RWPE1 (cell line): ENCODE results near the gene CTXN1.

Experiments used
- CTCF ChIA-PET: fragments of 350-600 bp; sonication (Branson Sonifier 250); formaldehyde crosslinking; extraction: SDS; loops from one replicate; lab custom pipeline; 2021; lab: Yijun Ruan, JAX
- POLR2A ChIA-PET: fragments of 400-600 bp; formaldehyde crosslinking; extraction: SDS; loops from one replicate; lab custom pipeline; 2020; ENCODE audit warnings: antibody characterized with exemption; ENCODE audit not compliant: low non-redundant PET; lab: Yijun Ruan, JAX
- DNase-seq: peaks from one replicate; pipeline ENCODE4 v3.0.0; 2012; ENCODE audit warnings: low spot score
- H3K27ac ChIP-seq: fragments of 450-650 bp; 2 replicates; pipeline ENCODE4 v1.5.1; 2017
- CTCF ChIP-seq: fragments of 450-650 bp; conservative IDR thresholded peaks from 2 replicates; pipeline ENCODE4 v1.5.1; 2017; ENCODE audit warnings: low read depth, mild to moderate bottlenecking

The CTXN1 gene

DNA sequence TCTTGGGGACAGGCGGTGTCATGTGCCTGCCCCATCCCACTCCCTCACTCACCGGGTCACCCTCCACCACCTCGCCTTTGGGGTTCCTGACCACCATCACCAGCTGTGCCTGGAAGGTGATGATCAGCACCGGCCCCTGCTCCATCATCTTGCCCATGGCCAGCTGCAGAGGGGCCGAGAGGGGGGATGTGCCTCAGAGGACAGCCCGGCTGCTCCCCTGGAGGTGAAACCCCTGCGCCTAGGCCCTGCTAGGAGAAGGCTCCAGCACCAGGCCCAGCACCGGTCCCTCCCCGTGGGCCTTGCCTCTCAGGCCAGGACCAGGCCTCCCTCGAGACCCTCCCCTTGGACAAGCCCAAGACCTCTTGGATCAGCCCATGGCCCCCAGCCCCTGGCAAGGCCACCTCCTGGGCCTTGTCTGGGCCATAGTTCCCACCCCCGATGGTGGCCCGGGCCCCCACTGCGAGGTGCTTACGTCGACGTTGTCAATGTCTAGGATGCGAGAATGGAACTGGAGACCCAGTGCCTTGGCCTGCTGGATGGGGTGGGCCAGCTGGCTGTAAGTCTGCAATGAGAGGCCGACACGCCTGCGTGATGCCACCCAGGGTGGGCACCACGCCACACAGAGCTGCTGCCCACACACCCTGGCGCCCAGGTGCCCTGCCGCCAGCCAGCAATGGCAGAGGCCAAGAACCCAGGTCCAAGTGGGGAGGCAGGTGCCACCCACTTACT, 1.8 kb upstream of the CTXN1 start:
- TF ChIP-seq CTCF, result no peak
- CTCF ChIA-PET, result no interaction called here
- H3K27ac ChIP-seq, result peak overlapping the region; percentile 95
- POLR2A ChIA-PET, result no interaction called here
- DNase-seq, result no peak

GRCh38 chr19:7926727-7927604, 1.0 kb upstream of the CTXN1 start:
- TF ChIP-seq CTCF, result no peak
- ChIA-PET CTCF (no interaction called here), POLR2A (no interaction called here)
- DNase-seq, result no peak
- peak overlapping the region; percentile 95 for H3K27ac ChIP-seq

DNA sequence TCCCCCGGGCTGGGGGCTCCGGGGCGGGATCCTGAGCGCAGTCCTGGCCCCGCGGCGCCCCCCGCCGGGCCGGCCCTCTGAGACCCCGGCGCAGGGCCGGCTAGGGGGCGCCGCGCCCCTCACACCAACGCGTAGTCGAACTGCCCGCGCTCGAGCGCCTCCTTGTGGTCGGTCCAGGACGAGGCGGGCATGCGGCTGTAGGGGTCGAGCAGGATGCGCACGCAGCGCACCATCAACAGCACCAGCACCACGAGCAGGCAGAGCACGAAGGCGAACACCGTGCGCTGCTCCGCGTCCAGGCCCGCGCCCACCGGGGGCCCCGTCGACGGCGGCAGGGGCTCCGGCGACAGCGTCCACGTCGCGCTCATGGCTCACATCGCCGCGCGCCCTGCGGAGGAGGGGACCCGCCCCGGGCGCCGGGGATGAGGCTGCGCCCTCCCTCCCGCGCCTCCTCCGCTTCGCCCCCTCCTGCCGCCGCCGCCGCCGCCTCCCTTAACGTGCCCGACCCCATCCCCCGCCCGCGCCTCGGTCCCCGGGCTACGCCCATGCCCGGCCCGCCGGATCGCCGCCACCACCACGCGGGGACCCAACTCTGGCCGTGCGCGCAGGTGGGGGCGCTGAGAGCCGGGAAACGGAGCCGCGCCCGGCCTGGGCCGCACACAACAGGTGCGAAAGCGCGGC, 624 bp downstream of the CTXN1 start:
- peak; percentile 53 for DNase-seq
- peak; percentile 78 for TF ChIP-seq CTCF
- ChIA-PET CTCF (no interaction called here), POLR2A (no interaction called here)
- H3K27ac ChIP-seq, result peak overlapping the region; percentile 95; the same call in 1 of the 2 replicates

- CTCF ChIA-PET, result interaction anchor here (0.6 kb wide), 1 partner anchor 161 kb away, joined by 5 read pairs; no protein-coding TSS in a partner anchor
- TF ChIP-seq CTCF, result no peak
- POLR2A ChIA-PET, result no interaction called here
- no peak for DNase-seq
- no peak overlapping the region; the same call in 1 of the 2 replicates for H3K27ac ChIP-seq
Measured at GRCh38 chr19:7924651-7925170, 1.2 kb downstream of the CTXN1 start.

DNA sequence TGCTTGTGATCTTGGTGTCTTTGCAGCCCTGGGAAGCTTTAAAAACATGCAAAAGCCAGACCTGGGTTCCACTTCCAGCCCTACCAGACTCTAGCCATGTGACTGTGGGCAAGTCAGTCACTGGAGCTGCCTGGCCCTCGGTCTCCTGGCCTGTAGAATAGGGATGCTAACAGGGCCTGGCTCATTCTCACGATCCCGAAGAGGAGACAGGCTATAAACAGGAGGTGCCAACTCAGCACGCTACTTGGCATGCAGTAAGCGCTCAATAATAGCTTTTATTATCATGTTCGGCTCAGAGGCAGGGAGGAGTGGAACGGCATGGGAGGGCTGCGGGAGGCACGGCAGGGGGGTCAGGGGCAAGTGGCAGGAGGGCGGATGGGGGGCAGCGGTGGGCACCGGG, 1.7 kb downstream of the CTXN1 start:
- peak overlapping the region; percentile 42 for H3K27ac ChIP-seq
- TF ChIP-seq CTCF, result no peak
- ChIA-PET CTCF (interaction anchor here (0.6 kb wide), 2 partner anchors 71 to 161 kb away, joined by 3 to 5 read pairs; no protein-coding TSS in a partner anchor), POLR2A (no interaction called here)
- DNase-seq, result no peak
